SK-N-SH treated with all-trans-retinoic acid at 6 μM for 48 hours (cell line): ENCODE results near the gene PILRA.

ENCODE experiments used
- ATAC-seq: fragments of 200-7000 bp; cut with Tn5 transposase; 3 replicates; pipeline ENCODE4 v1.9.1; 2020; ENCODE audit warnings: mild to moderate bottlenecking, moderate library complexity
- ARNTL ChIP-seq: fragments of 450-650 bp; formaldehyde crosslinking; IDR thresholded peaks from 2 replicates; pipeline ENCODE4 v1.5.0; 2020; ENCODE audit warnings: low read depth, mild to moderate bottlenecking, moderate library complexity, borderline replicate concordance
- BACH2 ChIP-seq: fragments of 250-450 bp; sonication (Bioruptor Pico); IDR thresholded peaks from 2 replicates; pipeline ENCODE4 v1.9.0; 2021; ENCODE audit warnings: mild to moderate bottlenecking, borderline replicate concordance
- CSDC2 ChIP-seq: fragments of 250-450 bp; sonication (Bioruptor Pico); IDR thresholded peaks from 2 replicates; pipeline ENCODE4 v1.5.0; 2020; ENCODE audit warnings: mild to moderate bottlenecking, moderate library complexity
- ESRRG ChIP-seq: fragments of 250-450 bp; sonication (Bioruptor Pico); IDR thresholded peaks from 2 replicates; pipeline ENCODE4 v1.6.1; 2021; ENCODE audit warnings: mild to moderate bottlenecking
- GLIS3 ChIP-seq: fragments of 250-450 bp; sonication (Bioruptor Pico); IDR thresholded peaks from 2 replicates; pipeline ENCODE4 v1.5.0; 2020; ENCODE audit warnings: mild to moderate bottlenecking, moderate library complexity
- ISL1 ChIP-seq: fragments of 250-450 bp; sonication (Bioruptor Pico); IDR thresholded peaks from 2 replicates; pipeline ENCODE4 v2.1.2; 2022; ENCODE audit warnings: mild to moderate bottlenecking, moderate library complexity
- OSR1 ChIP-seq: fragments of 250-450 bp; sonication (Bioruptor Pico); IDR thresholded peaks from 2 replicates; pipeline ENCODE4 v1.8.0; 2022; ENCODE audit warnings: moderate library complexity, mild to moderate bottlenecking, inconsistent platforms
- PPARA ChIP-seq: fragments of 250-450 bp; sonication (Bioruptor Pico); IDR thresholded peaks from 2 replicates; pipeline ENCODE4 v1.5.0; 2020; ENCODE audit warnings: mild to moderate bottlenecking, borderline replicate concordance
- RARB ChIP-seq: fragments of 250-450 bp; sonication (Bioruptor Pico); IDR thresholded peaks from 2 replicates; pipeline ENCODE4 v1.8.0; 2021; ENCODE audit warnings: mild to moderate bottlenecking, moderate library complexity
- SNAI2 ChIP-seq: fragments of 250-450 bp; sonication (Bioruptor Pico); IDR thresholded peaks from 2 replicates; pipeline ENCODE4 v1.5.0; 2020; ENCODE audit warnings: mild to moderate bottlenecking, moderate library complexity
- TCF4 ChIP-seq: fragments of 250-450 bp; sonication (Bioruptor Pico); IDR thresholded peaks from 2 replicates; pipeline ENCODE4 v1.8.0; 2021; ENCODE audit warnings: mild to moderate bottlenecking, moderate library complexity, borderline replicate concordance
- TOX ChIP-seq: fragments of 250-450 bp; sonication (Bioruptor Pico); IDR thresholded peaks from 2 replicates; pipeline ENCODE4 v1.8.0; 2021; ENCODE audit warnings: mild to moderate bottlenecking, moderate library complexity, borderline replicate concordance
- ZC3H10 ChIP-seq: fragments of 250-450 bp; sonication (Bioruptor Pico); IDR thresholded peaks from 2 replicates; pipeline ENCODE4 v1.5.1; 2021; ENCODE audit warnings: mild to moderate bottlenecking, moderate library complexity
- ZFP3 ChIP-seq: fragments of 250-450 bp; sonication (Bioruptor Pico); IDR thresholded peaks from 2 replicates; pipeline ENCODE4 v1.5.0; 2020; ENCODE audit warnings: mild to moderate bottlenecking, moderate library complexity
- ZFP30 ChIP-seq: fragments of 450-650 bp; formaldehyde crosslinking; IDR thresholded peaks from 2 replicates; pipeline ENCODE4 v1.5.0; 2022; ENCODE audit warnings: mild to moderate bottlenecking, moderate library complexity
- ZNF565 ChIP-seq: fragments of 450-650 bp; formaldehyde crosslinking; conservative IDR thresholded peaks from 2 replicates; pipeline ENCODE4 v1.5.0; 2020; ENCODE audit warnings: low read depth, mild to moderate bottlenecking, moderate library complexity
- ZNF8 ChIP-seq: fragments of 450-650 bp; formaldehyde crosslinking; IDR thresholded peaks from 2 replicates; pipeline ENCODE4 v1.5.0; 2020; ENCODE audit warnings: mild to moderate bottlenecking, moderate library complexity
- TF ChIP-seq, protein P1 (sequence below): fragments of 250-450 bp; sonication (Bioruptor Pico); IDR thresholded peaks from 2 replicates; pipeline ENCODE4 v1.8.0; 2021; ENCODE audit warnings: low read depth, mild to moderate bottlenecking, moderate library complexity, borderline replicate concordance
- TF ChIP-seq, protein P2 (sequence below): fragments of 250-450 bp; sonication (Bioruptor Pico); IDR thresholded peaks from 2 replicates; pipeline ENCODE4 v1.5.1; 2021; ENCODE audit warnings: mild to moderate bottlenecking, moderate library complexity
- TF ChIP-seq, protein P3 (sequence below): fragments of 250-450 bp; sonication (Bioruptor Pico); IDR thresholded peaks from 2 replicates; pipeline ENCODE4 v1.8.0; 2020; ENCODE audit warnings: mild to moderate bottlenecking, moderate library complexity, borderline replicate concordance
- TF ChIP-seq, protein P4 (sequence below): fragments of 250-450 bp; sonication (Bioruptor Pico); IDR thresholded peaks from 2 replicates; pipeline ENCODE4 v1.5.1; 2020; ENCODE audit warnings: low read depth, mild to moderate bottlenecking, moderate library complexity

PILRA gene

DNA sequence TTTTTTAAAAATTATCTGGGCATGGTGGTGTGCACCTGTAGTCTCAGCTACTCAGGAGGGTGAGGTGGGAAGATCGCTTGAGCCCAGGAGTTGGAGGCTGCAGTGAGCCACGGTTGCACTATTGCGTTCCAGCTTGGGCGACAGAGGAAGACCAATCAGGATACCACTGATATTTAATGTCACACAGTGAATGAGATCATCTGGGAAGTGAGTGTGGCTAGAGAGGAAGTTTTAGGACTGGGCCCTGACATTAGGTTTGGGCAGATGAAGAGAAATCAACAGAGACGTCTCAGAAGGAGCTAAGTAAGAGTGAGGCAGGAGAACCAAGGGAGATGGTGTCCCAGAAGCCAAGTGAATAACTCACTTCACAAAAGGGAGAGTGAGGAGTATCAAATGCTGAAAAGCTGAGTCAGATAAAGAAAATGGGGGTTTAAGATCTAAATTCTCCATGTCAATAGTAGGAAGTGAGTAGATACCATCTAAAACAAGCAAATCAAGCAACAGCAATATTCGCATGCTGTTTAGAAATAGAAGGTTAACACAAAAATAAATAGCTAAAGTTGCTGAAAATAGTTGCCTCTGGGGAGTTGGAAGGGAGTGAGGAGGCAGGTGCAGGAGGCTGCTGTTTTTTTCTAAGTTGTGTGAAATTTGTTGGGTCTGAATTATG is 11.5 kb downstream of the PILRA start:
- ATAC-seq: no peak
- TF ChIP-seq GLIS3 (CRISPR knock-in tag) (no peak), ZNF8 (CRISPR knock-in tag) (no peak), TCF4 (CRISPR knock-in tag) (no peak), PPARA (CRISPR knock-in tag) (no peak), TOX (CRISPR knock-in tag) (no peak), RARB (CRISPR knock-in tag) (no peak)
- TF ChIP-seq, protein P1, sequence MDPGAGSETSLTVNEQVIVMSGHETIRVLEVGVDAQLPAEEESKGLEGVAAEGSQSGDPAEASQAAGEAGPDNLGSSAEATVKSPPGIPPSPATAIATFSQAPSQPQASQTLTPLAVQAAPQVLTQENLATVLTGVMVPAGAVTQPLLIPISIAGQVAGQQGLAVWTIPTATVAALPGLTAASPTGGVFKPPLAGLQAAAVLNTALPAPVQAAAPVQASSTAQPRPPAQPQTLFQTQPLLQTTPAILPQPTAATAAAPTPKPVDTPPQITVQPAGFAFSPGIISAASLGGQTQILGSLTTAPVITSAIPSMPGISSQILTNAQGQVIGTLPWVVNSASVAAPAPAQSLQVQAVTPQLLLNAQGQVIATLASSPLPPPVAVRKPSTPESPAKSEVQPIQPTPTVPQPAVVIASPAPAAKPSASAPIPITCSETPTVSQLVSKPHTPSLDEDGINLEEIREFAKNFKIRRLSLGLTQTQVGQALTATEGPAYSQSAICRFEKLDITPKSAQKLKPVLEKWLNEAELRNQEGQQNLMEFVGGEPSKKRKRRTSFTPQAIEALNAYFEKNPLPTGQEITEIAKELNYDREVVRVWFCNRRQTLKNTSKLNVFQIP (CRISPR knock-in tag): no peak
- TF ChIP-seq, protein P2, sequence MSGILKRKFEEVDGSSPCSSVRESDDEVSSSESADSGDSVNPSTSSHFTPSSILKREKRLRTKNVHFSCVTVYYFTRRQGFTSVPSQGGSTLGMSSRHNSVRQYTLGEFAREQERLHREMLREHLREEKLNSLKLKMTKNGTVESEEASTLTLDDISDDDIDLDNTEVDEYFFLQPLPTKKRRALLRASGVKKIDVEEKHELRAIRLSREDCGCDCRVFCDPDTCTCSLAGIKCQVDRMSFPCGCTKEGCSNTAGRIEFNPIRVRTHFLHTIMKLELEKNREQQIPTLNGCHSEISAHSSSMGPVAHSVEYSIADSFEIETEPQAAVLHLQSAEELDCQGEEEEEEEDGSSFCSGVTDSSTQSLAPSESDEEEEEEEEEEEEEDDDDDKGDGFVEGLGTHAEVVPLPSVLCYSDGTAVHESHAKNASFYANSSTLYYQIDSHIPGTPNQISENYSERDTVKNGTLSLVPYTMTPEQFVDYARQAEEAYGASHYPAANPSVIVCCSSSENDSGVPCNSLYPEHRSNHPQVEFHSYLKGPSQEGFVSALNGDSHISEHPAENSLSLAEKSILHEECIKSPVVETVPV: no peak

DNA sequence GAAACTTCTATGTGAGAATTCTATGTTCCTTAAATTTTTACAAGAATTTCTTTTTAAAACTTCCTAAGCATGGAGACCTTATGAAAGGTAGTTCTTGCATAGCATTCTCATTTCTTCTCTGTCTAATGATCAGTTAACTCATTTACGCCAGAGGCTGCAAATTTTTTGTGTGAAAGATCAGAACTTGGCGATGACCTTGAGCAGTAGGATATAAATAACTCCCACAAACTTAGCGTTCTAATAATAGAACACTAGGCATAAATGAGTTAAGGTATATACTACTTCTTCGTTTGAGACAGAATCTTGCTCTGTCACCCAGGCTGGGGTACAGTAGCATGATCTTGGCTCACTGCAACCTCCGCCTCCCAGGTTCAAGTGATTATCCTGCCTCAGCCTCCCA is 13.7 kb downstream of the PILRA start:
- no peak for ATAC-seq
- TF ChIP-seq, protein P2: no peak
- TF ChIP-seq ISL1 (CRISPR knock-in tag) (no peak), SNAI2 (no peak), ARNTL (CRISPR knock-in tag) (no peak), CSDC2 (CRISPR knock-in tag) (no peak), ESRRG (CRISPR knock-in tag) (no peak), OSR1 (CRISPR knock-in tag) (no peak), RARB (CRISPR knock-in tag) (no peak), TOX (CRISPR knock-in tag) (no peak), ZFP3 (no peak), TCF4 (CRISPR knock-in tag) (no peak), ZFP30 (CRISPR knock-in tag) (no peak), GLIS3 (CRISPR knock-in tag) (no peak), ZNF565 (CRISPR knock-in tag) (no peak), ZC3H10 (CRISPR knock-in tag) (no peak)
- TF ChIP-seq, protein P3, sequence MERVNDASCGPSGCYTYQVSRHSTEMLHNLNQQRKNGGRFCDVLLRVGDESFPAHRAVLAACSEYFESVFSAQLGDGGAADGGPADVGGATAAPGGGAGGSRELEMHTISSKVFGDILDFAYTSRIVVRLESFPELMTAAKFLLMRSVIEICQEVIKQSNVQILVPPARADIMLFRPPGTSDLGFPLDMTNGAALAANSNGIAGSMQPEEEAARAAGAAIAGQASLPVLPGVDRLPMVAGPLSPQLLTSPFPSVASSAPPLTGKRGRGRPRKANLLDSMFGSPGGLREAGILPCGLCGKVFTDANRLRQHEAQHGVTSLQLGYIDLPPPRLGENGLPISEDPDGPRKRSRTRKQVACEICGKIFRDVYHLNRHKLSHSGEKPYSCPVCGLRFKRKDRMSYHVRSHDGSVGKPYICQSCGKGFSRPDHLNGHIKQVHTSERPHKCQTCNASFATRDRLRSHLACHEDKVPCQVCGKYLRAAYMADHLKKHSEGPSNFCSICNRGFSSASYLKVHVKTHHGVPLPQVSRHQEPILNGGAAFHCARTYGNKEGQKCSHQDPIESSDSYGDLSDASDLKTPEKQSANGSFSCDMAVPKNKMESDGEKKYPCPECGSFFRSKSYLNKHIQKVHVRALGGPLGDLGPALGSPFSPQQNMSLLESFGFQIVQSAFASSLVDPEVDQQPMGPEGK (CRISPR knock-in tag): no peak
- TF ChIP-seq, protein P1 (CRISPR knock-in tag): no peak

DNA sequence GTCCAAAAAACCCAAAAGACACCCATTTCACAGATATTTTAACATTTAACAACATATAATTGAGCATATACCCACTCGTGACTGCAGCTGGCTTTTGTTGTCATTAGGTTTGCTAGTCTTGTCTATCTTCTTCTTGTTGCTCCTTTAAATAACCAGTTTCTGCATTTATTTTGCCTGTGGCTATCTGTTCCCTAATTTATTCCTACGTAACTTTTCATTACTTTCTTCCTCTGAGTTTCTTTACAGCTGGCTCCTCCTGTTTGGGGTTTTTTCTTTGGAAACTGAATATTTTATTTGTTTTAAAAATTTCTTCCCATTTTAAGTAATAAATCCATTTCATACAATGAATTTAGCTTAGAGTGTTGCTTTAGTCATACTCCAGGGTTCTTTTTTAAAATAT is 14.4 kb downstream of the PILRA start:
- no peak for ATAC-seq
- TF ChIP-seq ISL1 (CRISPR knock-in tag): no peak
- TF ChIP-seq, protein P2: no peak
- no peak for TF ChIP-seq ZNF8 (CRISPR knock-in tag)
- no peak for TF ChIP-seq BACH2 (CRISPR knock-in tag)
- TF ChIP-seq, protein P1 (CRISPR knock-in tag): no peak
- no peak for TF ChIP-seq ESRRG (CRISPR knock-in tag)
- TF ChIP-seq, protein P4, sequence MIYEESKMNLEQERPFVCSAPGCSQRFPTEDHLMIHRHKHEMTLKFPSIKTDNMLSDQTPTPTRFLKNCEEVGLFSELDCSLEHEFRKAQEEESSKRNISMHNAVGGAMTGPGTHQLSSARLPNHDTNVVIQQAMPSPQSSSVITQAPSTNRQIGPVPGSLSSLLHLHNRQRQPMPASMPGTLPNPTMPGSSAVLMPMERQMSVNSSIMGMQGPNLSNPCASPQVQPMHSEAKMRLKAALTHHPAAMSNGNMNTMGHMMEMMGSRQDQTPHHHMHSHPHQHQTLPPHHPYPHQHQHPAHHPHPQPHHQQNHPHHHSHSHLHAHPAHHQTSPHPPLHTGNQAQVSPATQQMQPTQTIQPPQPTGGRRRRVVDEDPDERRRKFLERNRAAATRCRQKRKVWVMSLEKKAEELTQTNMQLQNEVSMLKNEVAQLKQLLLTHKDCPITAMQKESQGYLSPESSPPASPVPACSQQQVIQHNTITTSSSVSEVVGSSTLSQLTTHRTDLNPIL (CRISPR knock-in tag): no peak
